ENCODE results near the gene SRD5A2.
"Not testable (repeated sequence)": the region's sequence is repeated elsewhere in the genome, so short reads cannot be mapped to it uniquely, and the experiment has no call there.

SRD5A2 gene

GRCh38 chr2:31522786-31523185 lies 58.0 kb downstream of the SRD5A2 start:
- Histone ChIP-seq H3K9me3 (ENCODE audit: control insufficient read depth, low read length) (no peaks in the 10 kb centered on the region), H3K27ac (ENCODE audit: insufficient read depth, low read length, poor library complexity, severe bottlenecking) (no peak overlapping the region), H3K4me3 (ENCODE audit: insufficient read depth, low read depth, low read length, poor library complexity, severe bottlenecking) (no peak overlapping the region), H3K4me1 (ENCODE audit: control insufficient read depth, insufficient read depth, low read length, poor library complexity, severe bottlenecking) (no peaks in the 10 kb centered on the region), H3K36me3 (ENCODE audit: control insufficient read depth, insufficient read depth, low read length) (no peaks in the 10 kb centered on the region), H3K27me3 (replicated peaks; ENCODE audit: control insufficient read depth, insufficient read depth, low read length, poor library complexity, severe bottlenecking) (peaks cover 2% of the 10 kb centered on the region)
- DNase-seq = no peak

GRCh38 chr2:31517442-31518203 lies 63.1 kb downstream of the SRD5A2 start:
- Histone ChIP-seq H3K4me1 (ENCODE audit: control insufficient read depth, insufficient read depth, low read length, poor library complexity, severe bottlenecking) (no peaks in the 10 kb centered on the region), H3K4me3 (ENCODE audit: insufficient read depth, low read depth, low read length, poor library complexity, severe bottlenecking) (no peak overlapping the region), H3K27me3 (replicated peaks; ENCODE audit: control insufficient read depth, insufficient read depth, low read length, poor library complexity, severe bottlenecking) (no peaks in the 10 kb centered on the region), H3K27ac (ENCODE audit: insufficient read depth, low read length, poor library complexity, severe bottlenecking) (no peak overlapping the region), H3K9me3 (ENCODE audit: control insufficient read depth, low read length) (no peaks in the 10 kb centered on the region), H3K36me3 (ENCODE audit: control insufficient read depth, insufficient read depth, low read length) (no peaks in the 10 kb centered on the region)
- no peak for DNase-seq

GRCh38 chr2:31515586-31515985 lies 65.2 kb downstream of the SRD5A2 start:
- Histone ChIP-seq H3K36me3 (ENCODE audit: control insufficient read depth, insufficient read depth, low read length) (no peaks in the 10 kb centered on the region), H3K4me1 (ENCODE audit: control insufficient read depth, insufficient read depth, low read length, poor library complexity, severe bottlenecking) (no peaks in the 10 kb centered on the region), H3K27me3 (replicated peaks; ENCODE audit: control insufficient read depth, insufficient read depth, low read length, poor library complexity, severe bottlenecking) (no peaks in the 10 kb centered on the region), H3K9me3 (ENCODE audit: control insufficient read depth, low read length) (no peaks in the 10 kb centered on the region), H3K4me3 (ENCODE audit: insufficient read depth, low read depth, low read length, poor library complexity, severe bottlenecking) (no peak overlapping the region), H3K27ac (ENCODE audit: insufficient read depth, low read length, poor library complexity, severe bottlenecking) (no peak overlapping the region)
- DNase-seq = no peak

- no peaks in the 10 kb centered on the region for H3K4me1 ChIP-seq (ENCODE audit: control insufficient read depth, insufficient read depth, low read length, poor library complexity, severe bottlenecking)
- no peaks in the 10 kb centered on the region for H3K27me3 ChIP-seq (replicated peaks; ENCODE audit: control insufficient read depth, insufficient read depth, low read length, poor library complexity, severe bottlenecking)
These were observed 67.2 kb downstream of the SRD5A2 start for GRCh38 chr2:31513553-31513952.

GRCh38 chr2:31511376-31511775 lies 69.4 kb downstream of the SRD5A2 start:
- H3K36me3 ChIP-seq (ENCODE audit: control insufficient read depth, insufficient read depth, low read length) = no peaks in the 10 kb centered on the region
- peaks cover 2% of the 10 kb centered on the region for H3K27me3 ChIP-seq (replicated peaks; ENCODE audit: control insufficient read depth, insufficient read depth, low read length, poor library complexity, severe bottlenecking)
- no peak for DNase-seq
- no peaks in the 10 kb centered on the region for H3K4me1 ChIP-seq (ENCODE audit: control insufficient read depth, insufficient read depth, low read length, poor library complexity, severe bottlenecking)
- no peaks in the 10 kb centered on the region for H3K9me3 ChIP-seq (ENCODE audit: control insufficient read depth, low read length)
- H3K4me3 ChIP-seq (ENCODE audit: insufficient read depth, low read depth, low read length, poor library complexity, severe bottlenecking) = no peak overlapping the region
- no peak overlapping the region for H3K27ac ChIP-seq (ENCODE audit: insufficient read depth, low read length, poor library complexity, severe bottlenecking)

More at GRCh38 chr2:31513553-31513952, 67.2 kb downstream of the SRD5A2 start:
- DNase-seq = no peak
- Histone ChIP-seq H3K36me3 (ENCODE audit: control insufficient read depth, insufficient read depth, low read length) (no peaks in the 10 kb centered on the region), H3K4me3 (ENCODE audit: insufficient read depth, low read depth, low read length, poor library complexity, severe bottlenecking) (no peak overlapping the region), H3K27ac (ENCODE audit: insufficient read depth, low read length, poor library complexity, severe bottlenecking) (no peak overlapping the region), H3K9me3 (ENCODE audit: control insufficient read depth, low read length) (no peaks in the 10 kb centered on the region)

GRCh38 chr2:31505111-31505510 lies 75.6 kb downstream of the SRD5A2 start:
- Histone ChIP-seq H3K9me3 (ENCODE audit: control insufficient read depth, low read length) (no peaks in the 10 kb centered on the region), H3K4me3 (ENCODE audit: insufficient read depth, low read depth, low read length, poor library complexity, severe bottlenecking) (no peak overlapping the region), H3K36me3 (ENCODE audit: control insufficient read depth, insufficient read depth, low read length) (no peaks in the 10 kb centered on the region), H3K27me3 (replicated peaks; ENCODE audit: control insufficient read depth, insufficient read depth, low read length, poor library complexity, severe bottlenecking) (peaks cover 5% of the 10 kb centered on the region), H3K27ac (ENCODE audit: insufficient read depth, low read length, poor library complexity, severe bottlenecking) (no peak overlapping the region), H3K4me1 (ENCODE audit: control insufficient read depth, insufficient read depth, low read length, poor library complexity, severe bottlenecking) (no peaks in the 10 kb centered on the region)
- DNase-seq = no peak

- Histone ChIP-seq H3K27me3 (replicated peaks; ENCODE audit: control insufficient read depth, insufficient read depth, low read length, poor library complexity, severe bottlenecking) (peaks cover 5% of the 10 kb centered on the region), H3K27ac (ENCODE audit: insufficient read depth, low read length, poor library complexity, severe bottlenecking) (no peak overlapping the region), H3K4me1 (ENCODE audit: control insufficient read depth, insufficient read depth, low read length, poor library complexity, severe bottlenecking) (no peaks in the 10 kb centered on the region), H3K4me3 (ENCODE audit: insufficient read depth, low read depth, low read length, poor library complexity, severe bottlenecking) (no peak overlapping the region), H3K36me3 (ENCODE audit: control insufficient read depth, insufficient read depth, low read length) (no peaks in the 10 kb centered on the region), H3K9me3 (ENCODE audit: control insufficient read depth, low read length) (no peaks in the 10 kb centered on the region)
- no peak for DNase-seq
These were observed 76.4 kb downstream of the SRD5A2 start for GRCh38 chr2:31504311-31504710.

GRCh38 chr2:31496451-31496874 lies 84.3 kb downstream of the SRD5A2 start:
- H3K4me1 ChIP-seq (ENCODE audit: control insufficient read depth, insufficient read depth, low read length, poor library complexity, severe bottlenecking); H3K4me3 ChIP-seq (ENCODE audit: insufficient read depth, low read depth, low read length, poor library complexity, severe bottlenecking); H3K36me3 ChIP-seq (ENCODE audit: control insufficient read depth, insufficient read depth, low read length); DNase-seq; H3K9me3 ChIP-seq (ENCODE audit: control insufficient read depth, low read length); H3K27me3 ChIP-seq (replicated peaks; ENCODE audit: control insufficient read depth, insufficient read depth, low read length, poor library complexity, severe bottlenecking); H3K27ac ChIP-seq (ENCODE audit: insufficient read depth, low read length, poor library complexity, severe bottlenecking): not testable (repeated sequence)

GRCh38 chr2:31489339-31489738 lies 91.4 kb downstream of the SRD5A2 start:
- H3K4me3 ChIP-seq (ENCODE audit: insufficient read depth, low read depth, low read length, poor library complexity, severe bottlenecking); DNase-seq; H3K9me3 ChIP-seq (ENCODE audit: control insufficient read depth, low read length); H3K4me1 ChIP-seq (ENCODE audit: control insufficient read depth, insufficient read depth, low read length, poor library complexity, severe bottlenecking); H3K27ac ChIP-seq (ENCODE audit: insufficient read depth, low read length, poor library complexity, severe bottlenecking); H3K27me3 ChIP-seq (replicated peaks; ENCODE audit: control insufficient read depth, insufficient read depth, low read length, poor library complexity, severe bottlenecking); H3K36me3 ChIP-seq (ENCODE audit: control insufficient read depth, insufficient read depth, low read length): not testable (repeated sequence)

- Histone ChIP-seq H3K4me1 (ENCODE audit: control insufficient read depth, insufficient read depth, low read length, poor library complexity, severe bottlenecking) (no peaks in the 10 kb centered on the region), H3K9me3 (ENCODE audit: control insufficient read depth, low read length) (no peaks in the 10 kb centered on the region), H3K27me3 (replicated peaks; ENCODE audit: control insufficient read depth, insufficient read depth, low read length, poor library complexity, severe bottlenecking) (no peaks in the 10 kb centered on the region), H3K4me3 (ENCODE audit: insufficient read depth, low read depth, low read length, poor library complexity, severe bottlenecking) (no peak overlapping the region), H3K36me3 (ENCODE audit: control insufficient read depth, insufficient read depth, low read length) (no peaks in the 10 kb centered on the region), H3K27ac (ENCODE audit: insufficient read depth, low read length, poor library complexity, severe bottlenecking) (no peak overlapping the region)
- DNase-seq = no peak
These were observed 97.5 kb downstream of the SRD5A2 start for GRCh38 chr2:31483246-31483645.

All from effector memory CD4-positive, alpha-beta T cell (primary cell).